ENCODE measurements around the gene IL3.

IL3 gene

DNA sequence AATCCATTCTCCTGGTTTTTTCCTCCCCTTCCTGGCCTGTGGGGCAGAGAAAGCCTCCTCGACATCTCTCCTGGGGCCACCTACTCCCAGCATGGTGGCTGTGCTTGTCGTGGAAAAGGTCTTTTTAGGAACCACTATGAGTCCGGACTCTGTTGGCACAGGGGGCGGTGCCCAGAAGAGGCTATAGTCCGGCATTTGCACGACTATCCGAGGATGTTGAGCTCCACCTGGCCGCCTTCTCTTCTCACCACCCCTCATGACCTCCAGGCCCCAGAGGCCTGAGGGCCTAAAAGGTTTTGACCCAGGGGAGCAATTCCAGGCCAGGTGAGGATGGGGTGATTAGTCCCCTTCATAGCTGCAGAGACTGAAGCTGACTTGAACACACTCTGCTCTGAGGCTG lies 27.2 kb downstream of the IL3 start:
- H3K9me3 ChIP-seq, result no peaks in the 10 kb centered on the region
- H3K27me3 ChIP-seq, result no peaks in the 10 kb centered on the region
- no peak overlapping the region for H3K4me3 ChIP-seq (ENCODE audit: low read depth in 1 of 2, low read length in 1 of 2)
- TF ChIP-seq, protein P1, sequence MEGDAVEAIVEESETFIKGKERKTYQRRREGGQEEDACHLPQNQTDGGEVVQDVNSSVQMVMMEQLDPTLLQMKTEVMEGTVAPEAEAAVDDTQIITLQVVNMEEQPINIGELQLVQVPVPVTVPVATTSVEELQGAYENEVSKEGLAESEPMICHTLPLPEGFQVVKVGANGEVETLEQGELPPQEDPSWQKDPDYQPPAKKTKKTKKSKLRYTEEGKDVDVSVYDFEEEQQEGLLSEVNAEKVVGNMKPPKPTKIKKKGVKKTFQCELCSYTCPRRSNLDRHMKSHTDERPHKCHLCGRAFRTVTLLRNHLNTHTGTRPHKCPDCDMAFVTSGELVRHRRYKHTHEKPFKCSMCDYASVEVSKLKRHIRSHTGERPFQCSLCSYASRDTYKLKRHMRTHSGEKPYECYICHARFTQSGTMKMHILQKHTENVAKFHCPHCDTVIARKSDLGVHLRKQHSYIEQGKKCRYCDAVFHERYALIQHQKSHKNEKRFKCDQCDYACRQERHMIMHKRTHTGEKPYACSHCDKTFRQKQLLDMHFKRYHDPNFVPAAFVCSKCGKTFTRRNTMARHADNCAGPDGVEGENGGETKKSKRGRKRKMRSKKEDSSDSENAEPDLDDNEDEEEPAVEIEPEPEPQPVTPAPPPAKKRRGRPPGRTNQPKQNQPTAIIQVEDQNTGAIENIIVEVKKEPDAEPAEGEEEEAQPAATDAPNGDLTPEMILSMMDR (IDR thresholded peaks at IDR 0.05), result no peak
- no peaks in the 10 kb centered on the region for H3K36me3 ChIP-seq
- H3K4me1 ChIP-seq (ENCODE audit: control insufficient read depth in 1 of 2, insufficient read depth in 1 of 2, low read depth in 1 of 2, low read length in 1 of 2), result peaks cover 0 to 6% of the 10 kb centered on the region in 2 experiments
- H3K27ac ChIP-seq, result no peak overlapping the region

DNA sequence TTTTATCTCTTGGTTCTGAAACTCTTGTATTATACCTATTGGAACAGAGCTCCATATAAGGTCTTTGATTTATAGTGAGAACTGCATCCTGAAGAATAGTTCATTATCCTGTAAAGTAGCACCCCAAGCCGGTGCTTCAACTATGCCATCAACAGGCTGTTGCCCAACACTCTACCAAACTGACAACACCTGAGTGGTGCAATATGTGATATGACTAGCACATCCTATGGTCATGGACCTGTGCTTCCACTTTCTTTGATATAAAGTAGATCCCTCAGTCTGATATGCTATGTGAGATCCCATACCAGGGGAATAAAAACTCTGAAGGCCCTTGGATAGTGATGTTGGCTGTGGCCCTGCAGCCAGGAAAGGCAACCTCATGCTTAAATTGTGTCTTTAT lies 28.9 kb downstream of the IL3 start:
- Histone ChIP-seq H3K27me3 (peaks cover 11% of the 10 kb centered on the region), H3K4me1 (ENCODE audit: control insufficient read depth in 1 of 2, insufficient read depth in 1 of 2, low read depth in 1 of 2, low read length in 1 of 2) (peaks cover 0 to 6% of the 10 kb centered on the region in 2 experiments), H3K9me3 (no peaks in the 10 kb centered on the region), H3K36me3 (no peaks in the 10 kb centered on the region), H3K27ac (no peak overlapping the region), H3K4me3 (ENCODE audit: low read depth in 1 of 2, low read length in 1 of 2) (no peak overlapping the region)
- TF ChIP-seq, protein P1 (IDR thresholded peaks at IDR 0.05), result no peak

- Histone ChIP-seq H3K36me3 (no peaks in the 10 kb centered on the region), H3K4me1 (ENCODE audit: control insufficient read depth in 1 of 2, insufficient read depth in 1 of 2, low read depth in 1 of 2, low read length in 1 of 2) (peaks cover 0 to 6% of the 10 kb centered on the region in 2 experiments), H3K27ac (no peak overlapping the region), H3K4me3 (ENCODE audit: low read depth in 1 of 2, low read length in 1 of 2) (no peak overlapping the region), H3K9me3 (no peaks in the 10 kb centered on the region), H3K27me3 (peaks cover 14% of the 10 kb centered on the region)
- TF ChIP-seq, protein P1 (IDR thresholded peaks at IDR 0.05), result no peak
Measured at GRCh38 chr5:132090107-132090506, 29.7 kb downstream of the IL3 start.

DNA sequence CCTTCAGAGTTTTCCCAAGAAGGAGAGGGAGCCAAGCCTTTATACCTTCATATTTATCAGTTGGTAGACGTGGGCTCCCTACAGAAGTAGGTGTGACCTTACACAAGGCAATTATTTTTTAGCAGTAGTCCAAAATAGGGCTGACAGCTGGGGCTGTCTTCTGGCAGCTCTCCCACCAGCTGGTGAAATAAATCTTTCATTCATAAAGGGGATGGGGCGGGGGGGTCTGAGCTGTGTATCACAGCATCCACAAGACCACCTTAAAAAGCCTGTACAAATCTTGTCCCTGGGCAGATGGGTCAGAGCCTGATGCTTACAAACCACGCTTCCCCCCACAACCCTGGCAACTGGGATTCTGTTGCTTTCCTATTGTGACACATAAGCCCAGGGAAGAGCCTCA lies 32.8 kb downstream of the IL3 start:
- Histone ChIP-seq H3K9me3 (no peaks in the 10 kb centered on the region), H3K4me3 (ENCODE audit: low read depth in 1 of 2, low read length in 1 of 2) (no peak overlapping the region), H3K27ac (no peak overlapping the region), H3K36me3 (no peaks in the 10 kb centered on the region), H3K4me1 (ENCODE audit: control insufficient read depth in 1 of 2, insufficient read depth in 1 of 2, low read depth in 1 of 2, low read length in 1 of 2) (peaks cover 0 to 6% of the 10 kb centered on the region in 2 experiments), H3K27me3 (peaks cover 21% of the 10 kb centered on the region)
- TF ChIP-seq, protein P1 (IDR thresholded peaks at IDR 0.05), result no peak

GRCh38 chr5:132094393-132095076 lies 34.1 kb downstream of the IL3 start:
- TF ChIP-seq, protein P1 (IDR thresholded peaks at IDR 0.05), result no peak
- H3K4me3 ChIP-seq (ENCODE audit: low read depth in 1 of 2, low read length in 1 of 2), result no peak overlapping the region
- H3K36me3 ChIP-seq, result no peaks in the 10 kb centered on the region
- peaks cover 0 to under 1% of the 10 kb centered on the region in 2 experiments for H3K4me1 ChIP-seq (ENCODE audit: control insufficient read depth in 1 of 2, insufficient read depth in 1 of 2, low read depth in 1 of 2, low read length in 1 of 2)
- H3K27ac ChIP-seq, result no peak overlapping the region
- H3K27me3 ChIP-seq, result peaks cover 21% of the 10 kb centered on the region
- H3K9me3 ChIP-seq, result no peaks in the 10 kb centered on the region
